ENCODE data around the gene CACNG3.
A peak's percentile ranks its signal among the peaks of the same experiment; 100 is the strongest.
"Not testable (repeated sequence)": the region's sequence is repeated elsewhere in the genome, so short reads cannot be mapped to it uniquely, and the experiment has no call there.

CACNG3 gene

GRCh38 chr16:24281466-24281865 is 25.3 kb downstream of the CACNG3 start:
- no peak for DNase-seq

- DNase-seq: no peak
Measured at GRCh38 chr16:24282141-24282540, 26.0 kb downstream of the CACNG3 start.

- DNase-seq: no peak
Measured at GRCh38 chr16:24286741-24287405, 30.7 kb downstream of the CACNG3 start.

- no peak for DNase-seq
Measured at GRCh38 chr16:24288516-24288915, 32.4 kb downstream of the CACNG3 start.

- DNase-seq: no peak
Measured at GRCh38 chr16:24289166-24289700, 33.1 kb downstream of the CACNG3 start.

- no peak for DNase-seq
Measured at GRCh38 chr16:24291932-24292331, 35.8 kb downstream of the CACNG3 start.

- DNase-seq: no peak
Measured at GRCh38 chr16:24294131-24294530, 38.0 kb downstream of the CACNG3 start.

- no peak for DNase-seq
Measured at GRCh38 chr16:24297375-24297774, 41.2 kb downstream of the CACNG3 start.

GRCh38 chr16:24298548-24299167 is 42.5 kb downstream of the CACNG3 start:
- DNase-seq: no peak

GRCh38 chr16:24300750-24301149 is 44.6 kb downstream of the CACNG3 start:
- DNase-seq: not testable (repeated sequence)

- no peak for DNase-seq
Measured at GRCh38 chr16:24302636-24303035, 46.5 kb downstream of the CACNG3 start.

- DNase-seq: no peak
Measured at GRCh38 chr16:24308200-24308599, 52.1 kb downstream of the CACNG3 start.

GRCh38 chr16:24309258-24310142 is 53.4 kb downstream of the CACNG3 start:
- DNase-seq: peak; percentile 66

GRCh38 chr16:24315343-24315742 is 59.2 kb downstream of the CACNG3 start:
- no peak for DNase-seq

- no peak for DNase-seq
Measured at GRCh38 chr16:24318680-24319079, 62.5 kb downstream of the CACNG3 start.

GRCh38 chr16:24319126-24319814 is 63.1 kb downstream of the CACNG3 start:
- DNase-seq: no peak

- no peak for DNase-seq
Measured at GRCh38 chr16:24322106-24322505, 66.0 kb downstream of the CACNG3 start.

GRCh38 chr16:24324421-24324820 is 68.3 kb downstream of the CACNG3 start:
- DNase-seq: no peak

- DNase-seq: no peak
Measured at GRCh38 chr16:24328835-24329452, 72.8 kb downstream of the CACNG3 start.

- DNase-seq: no peak
Measured at GRCh38 chr16:24332178-24332577, 76.0 kb downstream of the CACNG3 start.

- DNase-seq: no peak
Measured at GRCh38 chr16:24332582-24333090, 76.5 kb downstream of the CACNG3 start.

- no peak for DNase-seq
Measured at GRCh38 chr16:24336491-24336890, 80.4 kb downstream of the CACNG3 start.
